IPS DF 19.7 (cell line): ENCODE results near the gene TP53INP2.
"Not testable (repeated sequence)": the region's sequence is repeated elsewhere in the genome, so short reads cannot be mapped to it uniquely, and the experiment has no call there.

ENCODE experiments used
- DNase-seq: peaks from one replicate; pipeline ENCODE4 v3.0.0-alpha.2; 2013; ENCODE audit warnings: low read depth, low spot score

The TP53INP2 gene

DNA sequence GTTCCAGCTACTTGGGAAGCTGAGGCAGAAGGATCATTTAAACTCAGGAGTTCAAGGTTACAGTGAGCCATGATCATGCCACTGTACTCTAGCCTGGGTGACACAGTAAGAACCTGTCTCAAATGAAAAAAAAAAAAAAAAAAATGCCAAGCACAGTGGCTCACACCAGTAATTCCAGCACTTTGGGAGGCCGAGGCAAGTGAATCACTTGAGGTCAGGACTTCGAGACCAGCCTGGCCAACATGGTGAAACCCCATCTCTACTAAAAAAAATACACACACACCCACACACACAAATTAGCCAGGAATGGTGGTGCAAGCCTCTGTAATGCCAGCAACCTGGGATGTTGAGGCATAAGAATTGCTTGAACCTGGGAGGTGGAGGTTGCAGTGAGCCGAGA is 18.4 kb downstream of the TP53INP2 start:
- not testable (repeated sequence) for DNase-seq

DNA sequence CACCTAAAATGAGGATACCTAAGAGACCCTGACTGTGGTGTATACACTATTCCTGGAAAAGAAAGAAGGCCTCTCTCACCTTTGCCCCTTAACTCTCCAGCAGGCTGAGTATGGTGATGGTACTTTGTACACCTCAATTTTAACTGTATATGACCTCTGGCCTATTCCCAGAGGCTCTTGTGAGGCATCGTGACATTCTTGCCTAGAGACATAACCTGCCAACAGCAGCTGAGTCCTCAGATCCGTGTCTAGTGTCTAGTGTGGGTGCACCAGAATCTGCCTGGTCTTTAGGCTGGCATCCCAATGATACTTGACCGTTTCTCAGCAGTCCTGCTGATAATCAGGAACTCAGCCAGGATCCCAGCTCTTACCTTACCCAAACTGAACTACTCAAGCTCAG is 20.0 kb downstream of the TP53INP2 start:
- no peak for DNase-seq

DNA sequence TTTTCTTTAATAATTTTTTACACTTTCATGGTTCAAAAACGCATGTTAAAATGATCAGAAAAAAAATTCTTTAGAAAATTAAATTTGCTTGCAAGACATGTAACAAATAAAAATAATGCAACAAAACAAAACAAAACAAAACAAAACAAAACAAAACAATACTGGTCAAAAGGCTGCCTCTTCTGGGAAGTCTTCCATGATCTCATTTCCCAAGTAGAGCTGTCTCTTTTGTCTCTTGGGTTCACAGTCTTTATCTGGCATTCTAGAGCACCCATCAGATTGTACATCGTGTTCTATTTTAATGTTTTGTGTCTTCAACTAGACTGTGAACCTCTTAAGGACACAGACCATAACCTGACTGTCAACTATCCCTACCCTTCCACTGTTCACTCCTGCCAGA is 25.3 kb downstream of the TP53INP2 start:
- DNase-seq = no peak

DNA sequence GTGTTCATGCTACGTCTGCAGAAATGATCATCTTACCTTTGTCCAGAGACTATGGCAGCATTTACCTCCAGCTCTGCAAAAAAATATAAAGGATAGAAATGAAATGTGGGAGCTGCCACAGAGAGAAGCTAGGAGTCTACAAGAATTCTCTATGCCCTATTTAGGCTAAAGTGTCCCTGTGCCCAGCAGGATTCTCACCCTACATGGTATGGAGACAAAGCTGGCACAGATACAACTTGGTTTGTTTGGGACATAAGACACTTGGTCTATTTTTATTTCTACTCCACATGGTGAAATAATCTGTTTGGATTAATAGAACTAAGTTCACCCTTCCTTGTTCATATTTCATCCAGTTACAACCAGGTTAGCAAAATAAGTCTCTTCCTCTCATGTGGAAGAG is 28.4 kb downstream of the TP53INP2 start:
- DNase-seq = no peak

DNA sequence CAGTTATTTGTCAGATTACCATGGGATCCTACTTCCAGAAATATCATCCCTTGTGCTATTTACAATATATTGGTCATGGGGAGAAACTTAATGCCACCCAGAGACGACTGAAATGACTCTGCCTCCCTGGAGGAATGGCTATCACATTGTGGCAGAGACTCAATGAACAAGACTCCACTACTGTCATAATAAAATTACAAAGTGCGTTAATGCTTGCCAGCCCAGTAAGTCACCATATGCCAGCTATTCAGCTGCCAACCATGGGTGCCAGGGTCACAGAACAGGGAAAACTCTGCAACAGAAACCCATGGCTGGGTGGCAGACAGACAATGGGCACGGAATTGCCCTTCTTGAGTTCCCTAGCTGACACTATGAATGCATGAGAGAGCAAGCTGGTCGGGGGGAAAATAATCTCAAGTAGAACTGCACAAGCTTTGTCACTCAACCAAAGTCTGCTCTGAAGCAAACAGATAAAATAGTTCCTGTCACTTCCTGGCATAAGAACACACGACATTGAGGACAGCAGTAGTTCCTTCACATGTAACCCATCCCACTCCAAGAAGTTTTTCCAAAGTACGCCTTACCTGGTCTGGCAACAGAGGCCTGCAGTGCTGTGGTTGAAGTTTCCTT is 32.1 kb downstream of the TP53INP2 start:
- no peak for DNase-seq

DNA sequence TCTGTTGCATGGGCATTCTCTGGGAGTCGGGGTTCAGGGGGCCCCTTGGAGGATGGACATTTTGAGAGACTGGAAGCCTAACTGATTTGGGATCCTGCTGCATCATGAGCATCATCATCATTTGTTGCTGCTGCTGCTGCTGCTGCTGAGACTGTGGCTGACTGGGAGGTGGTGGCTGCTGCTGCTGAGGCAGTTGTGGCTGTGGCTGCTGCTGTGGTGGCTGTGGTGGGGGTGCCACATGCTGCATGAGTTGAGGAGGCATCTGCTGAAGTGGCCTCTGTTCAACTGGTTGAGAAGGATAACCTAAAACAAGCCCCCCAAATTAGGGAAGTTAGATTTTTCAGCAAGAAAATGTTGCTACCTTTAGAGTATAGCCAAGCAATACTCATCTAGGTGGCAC is 38.9 kb downstream of the TP53INP2 start:
- no peak for DNase-seq

DNA sequence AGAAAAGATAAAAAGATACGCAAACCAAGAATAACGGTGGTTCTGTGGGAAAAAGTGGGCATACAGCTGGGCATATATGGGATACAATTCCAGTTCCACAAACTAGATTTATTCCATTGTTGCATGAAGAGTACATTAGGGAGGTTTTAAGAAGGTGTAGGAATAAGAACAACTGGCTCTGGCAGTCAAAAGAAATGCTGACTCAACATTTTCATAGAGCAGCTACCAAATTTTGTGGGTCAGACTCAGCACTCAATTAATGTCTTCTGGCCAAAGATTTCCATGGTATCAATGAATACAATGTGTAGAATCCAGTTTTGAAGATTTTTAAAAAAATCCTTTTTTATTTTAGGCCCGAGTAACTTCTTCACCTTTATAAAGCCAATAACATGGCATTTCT is 40.2 kb downstream of the TP53INP2 start:
- no peak for DNase-seq

DNA sequence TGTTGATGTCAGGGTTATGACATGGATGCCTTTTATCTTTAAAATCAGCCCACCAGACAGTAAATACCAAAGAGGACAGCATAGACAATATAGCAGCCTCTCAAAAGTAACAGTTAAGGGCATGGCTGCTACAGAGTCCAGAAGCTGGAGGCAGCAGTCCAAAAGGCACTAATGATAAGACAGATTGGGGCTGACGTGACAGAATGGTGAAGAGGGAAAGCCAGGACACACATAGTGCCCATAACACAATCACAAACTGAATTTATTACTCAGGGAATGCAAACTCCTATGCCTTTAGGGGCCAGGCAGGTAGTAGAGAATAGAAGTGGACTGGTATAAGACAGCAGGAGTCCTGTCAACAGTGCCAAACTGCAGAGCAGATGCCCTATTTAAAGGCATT is 40.7 kb downstream of the TP53INP2 start:
- no peak for DNase-seq

DNA sequence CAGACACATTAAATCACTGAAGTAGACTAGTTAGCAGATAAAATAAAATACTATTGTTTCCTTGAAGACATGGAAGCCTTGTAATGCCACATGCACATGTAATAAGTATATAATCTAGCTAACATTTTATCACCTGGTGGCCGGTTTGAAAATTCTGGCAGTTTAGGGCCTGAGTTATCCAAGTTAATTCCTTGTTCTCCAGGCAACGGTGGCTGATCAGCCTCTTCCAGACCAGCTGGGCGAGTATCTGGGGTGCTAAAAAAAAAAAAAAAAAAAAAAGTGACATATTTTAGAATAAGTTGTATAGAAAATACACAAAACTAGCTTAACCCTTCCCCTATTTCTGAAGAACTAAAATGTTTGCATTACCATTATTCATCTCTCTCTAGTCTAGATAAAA is 42.5 kb downstream of the TP53INP2 start:
- no peak for DNase-seq

DNA sequence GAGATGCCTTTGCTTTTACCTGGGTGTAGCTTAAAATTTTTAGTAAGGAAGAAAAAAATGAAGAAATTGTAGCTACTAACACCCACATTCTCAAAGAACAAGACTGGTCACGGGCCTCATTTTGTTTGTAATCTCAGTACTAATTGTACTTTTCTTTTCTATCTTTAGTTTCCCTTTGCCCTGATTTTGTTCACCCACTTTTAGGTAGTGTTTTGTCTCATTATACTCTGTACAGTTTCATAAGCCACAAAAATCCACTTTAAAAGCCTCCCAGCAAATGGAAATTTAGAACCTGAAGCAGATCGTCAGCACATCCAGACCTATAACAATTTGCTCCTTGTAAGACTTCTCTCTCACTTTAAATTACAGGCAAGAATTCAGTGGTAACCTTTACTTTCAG is 43.3 kb downstream of the TP53INP2 start:
- DNase-seq = no peak

DNA sequence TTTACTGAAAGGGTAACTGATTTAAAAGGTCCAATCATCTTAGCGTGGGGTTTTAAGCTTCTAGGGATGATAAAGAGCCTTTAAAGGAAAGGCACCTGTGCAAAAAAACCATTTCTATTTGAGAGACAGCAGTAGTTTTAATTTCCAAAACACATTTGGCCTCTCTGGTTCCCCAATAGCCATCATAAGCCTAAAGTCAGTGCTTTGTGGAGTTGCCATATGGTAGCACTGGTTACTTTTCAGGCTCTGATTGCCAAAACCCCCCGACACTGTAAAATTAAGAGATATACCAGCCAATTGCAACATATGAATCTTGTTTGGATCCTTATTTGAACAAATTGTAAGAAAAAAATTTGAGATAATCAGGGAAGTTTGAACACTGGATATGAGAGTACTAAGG is 44.6 kb downstream of the TP53INP2 start:
- DNase-seq = no peak

DNA sequence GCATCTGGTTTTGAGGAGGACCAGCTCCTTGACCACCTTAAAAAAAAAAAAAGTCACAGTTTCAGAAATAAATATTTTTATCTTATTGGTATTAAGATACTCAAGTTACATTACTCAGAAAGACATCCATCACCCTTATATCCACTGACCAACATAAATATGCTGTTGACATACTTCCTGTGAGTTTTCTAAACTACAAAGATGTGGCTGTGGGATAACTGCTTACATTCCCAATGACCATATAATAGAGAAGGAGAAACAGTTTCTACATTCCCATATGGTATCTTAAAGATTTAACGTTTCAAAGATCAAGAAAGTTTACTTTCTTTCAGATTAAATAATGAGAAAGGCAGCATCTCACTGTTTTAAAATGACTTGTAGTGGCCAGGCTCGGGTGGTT is 46.3 kb downstream of the TP53INP2 start:
- no peak for DNase-seq

DNA sequence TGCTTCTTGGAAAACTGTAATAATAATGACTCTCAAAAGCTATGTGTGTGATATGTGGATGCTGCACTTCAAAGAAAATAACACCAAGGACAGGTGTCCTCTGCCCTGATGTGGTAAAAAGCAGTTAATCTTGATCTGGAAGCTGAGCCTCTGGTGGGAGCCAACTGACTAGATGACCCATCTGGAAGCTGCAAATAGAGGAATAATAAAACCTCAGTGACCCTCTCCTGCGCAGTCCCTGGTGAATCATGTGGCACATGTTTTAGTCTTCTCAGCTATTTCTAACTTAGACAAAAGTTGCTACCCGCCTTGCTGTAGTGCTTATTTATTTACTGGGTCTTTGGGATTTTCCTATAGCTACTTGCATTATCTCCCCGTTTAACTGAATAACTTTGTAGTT is 47.3 kb downstream of the TP53INP2 start:
- no peak for DNase-seq

DNA sequence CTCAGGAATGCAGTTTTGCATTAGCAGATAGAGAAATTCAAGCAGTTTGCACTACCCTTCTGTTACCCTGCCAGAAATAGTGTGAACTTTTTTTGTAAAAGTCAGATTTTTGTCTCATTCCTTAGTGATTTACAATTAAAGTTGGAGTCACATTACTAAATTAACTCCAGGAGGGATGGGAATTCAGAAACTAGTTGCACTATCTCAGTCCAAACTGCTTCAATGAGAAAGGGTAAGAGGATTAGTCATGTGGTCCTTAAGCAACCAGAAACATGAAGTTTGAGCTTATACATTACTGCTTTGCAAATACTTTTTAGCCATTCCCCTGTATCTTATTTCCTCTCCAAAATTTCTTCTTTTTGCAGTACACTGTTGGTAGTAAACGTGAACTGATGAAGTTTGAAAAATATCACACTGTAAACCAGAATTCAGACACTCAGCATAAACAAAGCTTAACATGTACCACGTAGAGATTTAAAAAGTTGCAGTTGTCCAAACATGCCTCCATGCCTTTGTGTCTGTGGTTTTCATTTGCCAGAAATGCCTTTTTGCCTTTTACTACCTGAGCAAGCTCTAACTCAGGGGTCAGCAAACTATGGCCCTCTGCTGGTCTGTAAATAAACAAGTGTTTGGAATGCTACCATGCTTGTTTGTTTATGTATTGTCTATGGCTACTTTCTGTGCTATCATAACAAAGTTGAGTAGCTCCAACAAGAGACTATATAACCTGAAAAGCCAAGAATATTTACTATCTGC is 49.7 kb downstream of the TP53INP2 start:
- DNase-seq = no peak

DNA sequence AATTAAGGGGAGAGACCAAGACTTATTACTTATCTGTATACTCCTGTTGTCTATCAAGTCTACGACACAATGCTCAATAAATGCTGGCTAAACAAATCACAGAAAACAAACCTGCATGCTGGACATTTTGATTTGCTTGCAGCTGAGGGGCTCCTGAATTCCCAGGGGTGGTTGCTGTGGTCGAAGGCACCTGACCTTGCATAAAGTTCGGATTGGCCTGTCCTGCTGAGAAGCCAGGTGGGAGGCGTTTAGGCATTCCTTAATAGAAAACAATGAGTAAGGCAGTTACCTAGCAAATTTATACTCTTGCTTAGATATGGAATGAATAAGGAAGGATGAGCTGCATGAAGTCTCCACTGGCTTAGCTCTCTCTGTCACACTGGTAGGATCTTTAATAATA is 50.5 kb downstream of the TP53INP2 start:
- DNase-seq = no peak

DNA sequence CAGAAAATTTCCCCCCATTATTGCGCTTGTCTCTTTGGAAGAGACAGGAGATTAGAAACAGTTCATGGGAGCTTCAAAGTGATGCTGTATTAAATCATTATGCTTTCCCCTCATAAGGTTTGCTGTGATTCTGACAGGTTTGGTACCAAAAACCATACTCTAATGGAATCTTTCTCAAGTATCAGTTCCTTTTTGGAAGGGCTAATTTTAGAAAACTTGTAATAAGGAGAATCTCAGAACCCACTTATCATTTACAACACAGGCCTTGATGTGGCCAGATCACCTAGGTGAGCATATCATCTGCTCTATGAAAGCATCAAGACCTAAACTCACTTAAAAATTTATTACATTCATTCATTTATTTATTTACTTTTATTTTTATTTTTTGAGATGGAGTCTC is 51.2 kb downstream of the TP53INP2 start:
- DNase-seq = no peak

DNA sequence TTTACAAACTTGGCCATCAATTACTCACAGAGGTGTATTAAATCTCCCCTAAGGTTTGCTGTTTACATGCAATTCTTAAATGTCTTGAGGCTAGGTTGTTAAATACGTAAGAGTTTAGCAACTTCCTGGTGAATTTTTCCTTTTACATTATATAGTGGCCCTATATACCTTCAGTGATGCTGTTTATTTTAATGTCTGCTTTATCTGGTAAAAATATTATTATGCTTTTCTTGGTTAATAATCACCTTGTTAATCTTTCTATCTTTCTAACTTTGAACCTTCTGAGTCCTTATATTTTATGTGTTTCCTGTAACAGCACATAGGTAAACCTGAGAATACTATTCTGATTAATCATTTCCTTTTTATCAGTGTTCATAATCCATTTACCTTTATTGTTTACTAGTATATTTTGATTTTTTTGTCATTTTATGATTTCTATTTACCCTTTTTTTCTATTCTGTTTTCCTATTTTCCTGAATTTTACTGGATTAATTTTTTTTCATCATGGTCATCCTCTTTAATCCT is 57.9 kb downstream of the TP53INP2 start:
- no peak for DNase-seq
